Pulmonary artery endothelial cell (primary cell): ENCODE measurements around the gene ZNF148. TPM values are rescaled to one million over a fixed set of nuclear protein-coding genes. Genes with fewer than 3 reads are reported as not detected.

ENCODE experiments used
- DNase-seq: peaks from one replicate; pipeline ENCODE4 v3.0.0-alpha.2; 2011; ENCODE audit warnings: low read depth, low spot score
- total RNA-seq: library from RNA; depleted of rRNA; stranded (reverse); fragments of >200 nt; gene quantifications from 2 replicates; pipeline ENCODE4 v1.2.3, GENCODE V29; 2014

ZNF148 gene
- total RNA-seq, 1 donor from 2014 or later = 24.1 TPM

DNA sequence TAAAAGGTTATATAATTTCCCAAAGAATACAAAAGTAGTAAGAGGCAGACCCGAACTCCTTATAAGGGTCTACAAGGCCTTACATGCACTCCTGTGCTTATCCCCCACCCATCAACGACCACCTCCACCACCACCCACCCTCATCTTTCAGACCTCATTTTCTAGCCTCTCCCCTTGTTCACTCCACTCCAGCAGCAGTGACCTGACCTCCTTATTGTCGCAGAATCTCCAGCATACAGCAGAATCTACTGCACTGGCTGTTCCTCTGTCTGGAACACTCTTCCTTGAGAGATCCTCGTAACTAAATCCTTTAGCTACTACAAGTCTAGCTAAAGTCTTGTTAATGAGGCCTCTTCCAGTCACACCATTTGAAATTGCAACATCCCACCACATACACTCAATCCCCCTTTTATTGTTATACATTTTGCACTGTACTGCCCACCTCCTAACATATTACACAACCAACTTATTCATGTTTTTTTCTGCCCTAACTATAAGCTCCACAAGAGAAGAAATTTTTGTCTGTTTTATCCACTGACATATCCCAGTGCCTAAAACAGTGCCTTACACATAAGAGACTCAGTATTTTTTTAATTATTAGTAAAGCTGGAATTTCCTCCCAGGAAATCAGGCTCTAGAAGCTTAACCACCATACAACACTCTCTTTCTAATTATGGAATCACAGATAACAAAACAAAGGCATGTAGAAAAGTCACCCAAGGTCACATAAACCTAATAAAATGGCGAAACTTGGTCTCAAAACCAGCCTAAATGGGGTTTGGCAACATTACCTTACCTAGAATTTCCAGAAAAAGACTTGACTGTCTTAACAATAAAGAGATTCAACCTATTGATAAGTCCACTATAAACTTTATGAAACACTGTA is 40.2 kb downstream of the ZNF148 start:
- DNase-seq = no peak

DNA sequence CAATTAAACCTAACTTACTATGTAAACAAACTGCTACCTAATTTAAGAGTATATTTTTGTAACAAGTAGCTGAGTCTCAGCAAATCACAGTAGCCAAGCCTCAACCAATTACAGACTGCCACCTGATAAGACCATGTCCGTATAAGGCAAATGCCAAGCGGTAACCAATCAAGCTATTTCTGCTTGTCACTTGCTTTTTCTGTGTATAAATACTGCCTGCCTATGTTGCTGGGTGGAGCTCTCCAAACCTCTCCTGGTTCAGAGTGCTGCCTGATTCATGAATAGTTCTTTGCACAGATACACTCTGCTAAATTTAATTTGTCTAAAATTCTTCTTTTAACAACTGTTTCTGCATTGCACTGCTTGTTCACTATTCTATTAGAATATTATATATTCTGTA is 42.6 kb downstream of the ZNF148 start:
- DNase-seq = no peak

DNA sequence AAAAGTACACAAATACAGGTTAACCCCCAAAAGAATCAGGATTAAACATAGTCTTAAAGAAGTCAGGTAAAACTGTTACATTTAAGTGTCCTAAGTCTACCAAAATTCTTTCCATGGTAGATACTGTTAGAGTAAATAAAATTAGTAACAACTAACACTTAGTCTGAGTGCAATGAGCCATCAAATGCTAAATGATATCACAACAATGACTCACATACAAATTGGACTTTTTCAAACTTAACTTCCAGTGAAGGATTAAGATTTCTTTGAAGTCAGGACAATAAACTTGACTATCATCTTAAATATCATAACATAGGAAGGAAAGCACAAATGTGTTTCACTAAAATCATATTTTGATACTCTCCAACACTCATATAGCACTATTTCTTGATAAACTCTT is 43.9 kb downstream of the ZNF148 start:
- DNase-seq = no peak

DNA sequence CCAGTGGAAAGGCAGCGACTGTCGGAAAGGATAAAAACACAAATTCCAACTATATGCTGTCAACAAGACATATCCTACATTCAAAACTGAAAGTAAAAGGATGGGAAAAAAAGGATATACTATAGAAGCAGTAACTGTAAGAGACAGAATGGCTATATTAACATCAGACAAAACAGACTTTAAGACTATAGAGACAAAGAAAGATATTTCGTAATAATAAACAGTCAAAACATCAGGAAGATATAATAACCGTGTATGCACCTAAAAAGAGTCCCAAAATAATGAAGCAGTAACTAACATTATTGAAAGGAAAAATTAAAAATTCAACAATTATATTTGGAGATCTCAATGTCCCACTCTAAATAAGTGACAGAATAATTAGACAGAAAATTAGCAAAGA is 48.2 kb downstream of the ZNF148 start:
- no peak for DNase-seq

DNA sequence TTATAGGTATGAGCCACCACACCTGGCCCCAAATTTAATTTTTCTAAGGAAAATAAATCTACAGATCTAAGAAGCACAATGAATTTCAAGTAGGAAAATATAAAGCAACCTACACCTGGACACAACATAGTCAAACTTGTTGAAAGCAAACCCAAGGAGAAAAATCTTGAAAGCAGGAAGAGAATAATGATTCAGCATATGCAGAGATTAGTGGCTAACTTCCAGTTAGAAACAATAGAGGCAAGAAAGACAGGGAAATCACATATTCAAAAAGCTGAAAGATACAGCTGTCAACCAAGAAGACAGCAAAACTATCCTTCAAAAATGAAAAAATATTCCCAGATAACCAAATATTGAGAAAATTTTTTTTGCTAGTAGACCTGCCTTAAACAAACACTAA is 49.4 kb downstream of the ZNF148 start:
- no peak for DNase-seq

DNA sequence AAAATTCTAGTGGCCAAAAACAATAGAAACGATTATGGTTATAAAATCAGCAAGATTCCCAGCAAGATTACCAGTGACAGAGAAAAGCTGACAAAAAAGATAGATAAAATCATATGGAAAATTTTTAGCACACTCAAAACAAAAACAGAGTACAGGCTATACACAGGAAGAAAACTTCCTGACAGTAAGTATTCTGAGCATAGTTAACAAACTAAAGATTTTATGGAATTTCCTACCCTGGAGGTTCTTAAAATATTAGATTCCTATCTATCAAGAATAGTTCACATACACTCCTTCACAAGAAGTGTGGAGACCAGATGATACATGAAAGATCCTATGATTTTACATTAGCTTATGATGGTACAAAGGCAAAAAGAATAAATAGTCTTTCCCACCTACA is 50.8 kb downstream of the ZNF148 start:
- no peak for DNase-seq

DNA sequence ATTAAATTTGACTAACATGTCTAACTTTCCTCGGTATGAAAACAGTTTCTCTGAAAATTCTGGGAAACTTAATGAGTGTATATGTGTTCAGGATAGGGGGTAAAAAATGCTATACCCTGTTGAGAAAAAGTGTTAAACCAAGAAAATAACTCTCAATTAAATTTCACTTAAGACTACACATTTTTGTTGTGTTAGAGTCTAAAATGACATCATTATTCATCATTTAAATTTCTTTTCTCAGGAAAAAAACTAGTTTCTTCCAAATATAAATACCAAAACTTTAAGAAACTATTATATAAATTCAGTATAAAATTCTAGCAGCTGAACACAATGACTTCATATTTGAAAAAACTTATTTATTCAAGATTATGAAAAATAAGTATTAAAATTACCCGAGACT is 52.2 kb downstream of the ZNF148 start:
- no peak for DNase-seq

GRCh38 chr3:125322166-125322565 is 53.0 kb downstream of the ZNF148 start:
- no peak for DNase-seq

GRCh38 chr3:125319765-125320164 is 55.4 kb downstream of the ZNF148 start:
- no peak for DNase-seq

DNA sequence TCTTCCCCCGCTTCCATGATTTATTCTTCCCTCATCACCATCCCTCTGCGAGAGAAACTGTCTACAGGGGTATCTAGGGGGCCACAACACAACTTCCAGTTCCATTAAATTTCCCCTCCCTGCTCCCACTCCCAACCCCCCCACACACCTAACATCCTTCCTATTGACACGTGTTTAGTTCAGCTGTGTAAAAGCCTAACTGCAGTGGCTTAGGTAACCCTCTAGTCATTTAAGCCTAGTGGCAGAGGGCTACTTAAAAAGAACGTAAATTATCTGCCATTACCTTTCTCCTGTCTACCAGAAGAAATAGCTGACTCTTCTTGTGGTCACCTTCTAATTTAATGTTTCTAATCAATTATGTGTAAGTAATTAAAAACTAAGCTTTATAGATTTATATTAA is 56.3 kb downstream of the ZNF148 start:
- DNase-seq = no peak

- DNase-seq = no peak
Observed at GRCh38 chr3:125318167-125318865, 56.8 kb downstream of the ZNF148 start.

- no peak for DNase-seq
Observed at GRCh38 chr3:125317761-125318160, 57.4 kb downstream of the ZNF148 start.

DNA sequence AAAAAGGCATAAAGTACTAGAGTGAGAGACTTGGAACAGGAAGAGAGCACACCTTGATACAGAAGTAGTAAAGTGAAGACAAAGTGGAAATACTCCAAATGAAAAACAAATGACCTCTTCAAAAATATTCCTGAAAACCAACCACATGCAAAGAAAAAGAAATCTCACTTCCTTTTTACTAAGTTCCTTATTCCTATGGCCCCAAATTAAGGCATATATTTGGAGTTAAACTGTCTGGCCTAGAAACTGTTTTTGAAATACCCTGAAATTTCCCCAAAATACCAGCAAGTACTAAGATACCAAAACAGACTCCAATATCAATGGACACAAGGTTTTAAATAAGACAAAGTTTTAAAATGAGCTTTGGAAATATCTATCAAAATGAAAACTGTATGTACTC is 58.2 kb downstream of the ZNF148 start:
- DNase-seq = no peak

- DNase-seq = no peak
Observed at GRCh38 chr3:125316246-125316645, 58.9 kb downstream of the ZNF148 start.

DNA sequence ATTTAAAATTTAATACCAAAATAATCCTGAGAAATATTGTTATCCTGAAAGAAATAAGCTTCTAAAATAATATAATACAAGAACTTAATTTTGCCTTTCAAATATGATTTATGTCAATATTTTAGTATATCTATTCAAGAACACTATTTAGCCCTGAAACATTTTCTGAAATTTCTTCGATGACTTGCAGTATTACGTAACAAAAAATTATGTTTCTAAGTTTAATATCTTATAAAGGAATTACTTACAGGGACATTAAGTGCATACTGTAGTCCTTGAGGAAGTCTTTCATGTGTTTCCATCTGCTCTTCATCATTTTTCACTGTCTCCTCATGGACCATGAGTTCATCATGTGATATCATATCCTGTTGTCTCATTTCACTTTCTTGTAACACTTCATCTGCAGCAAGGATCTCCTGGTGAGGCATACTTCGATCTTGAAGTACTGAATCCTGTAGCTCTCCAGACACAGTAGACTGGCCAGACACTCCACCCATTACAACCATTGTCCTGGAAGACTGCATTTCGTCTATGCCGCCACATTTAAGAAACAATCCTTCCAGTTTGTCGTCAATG is 62.0 kb downstream of the ZNF148 start:
- DNase-seq = no peak

DNA sequence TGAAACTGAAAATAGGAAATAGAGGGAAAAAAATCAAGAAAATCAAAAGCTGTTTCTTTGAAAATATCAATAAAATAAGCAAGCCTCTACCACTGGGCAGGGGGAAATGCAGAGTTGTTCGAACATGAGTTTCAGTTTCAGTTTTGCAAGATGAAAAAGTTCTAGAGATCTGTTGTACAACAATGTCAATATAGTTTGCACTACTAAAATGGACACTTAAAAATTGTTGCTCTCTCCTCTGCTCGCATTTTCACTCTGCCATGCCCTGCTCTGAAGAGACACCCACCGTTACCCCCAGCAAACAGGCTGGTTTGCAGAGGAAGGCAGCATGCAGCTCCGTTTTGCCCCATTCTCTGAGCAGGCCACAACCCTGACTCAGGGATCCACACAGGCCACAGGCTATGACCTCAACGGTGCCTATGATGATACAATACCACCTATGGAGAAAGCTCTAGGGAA is 64.5 kb downstream of the ZNF148 start:
- DNase-seq = no peak

GRCh38 chr3:125309476-125309875 is 65.6 kb downstream of the ZNF148 start:
- DNase-seq = no peak

DNA sequence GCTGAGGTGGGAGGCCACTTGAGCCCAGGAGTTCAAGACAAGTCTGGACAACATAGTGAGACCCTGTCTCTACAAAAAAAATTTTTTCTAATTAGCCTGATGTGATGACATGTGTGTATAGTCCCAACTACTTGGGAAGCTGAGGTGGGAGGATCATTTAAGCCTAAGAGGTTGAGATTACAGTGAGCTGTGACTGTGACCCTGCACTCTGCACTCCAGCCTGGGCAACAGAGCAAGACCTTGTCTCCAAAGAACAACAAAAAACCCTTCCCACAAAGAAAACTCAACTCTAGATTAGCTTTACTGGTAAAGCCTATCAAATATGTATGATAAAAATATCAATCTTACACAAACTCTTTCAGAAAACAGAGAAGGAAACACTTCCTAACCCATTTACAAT is 68.5 kb downstream of the ZNF148 start:
- DNase-seq = no peak

GRCh38 chr3:125302932-125303331 is 72.2 kb downstream of the ZNF148 start:
- no peak for DNase-seq

GRCh38 chr3:125300416-125300815 is 74.7 kb downstream of the ZNF148 start:
- no peak for DNase-seq

DNA sequence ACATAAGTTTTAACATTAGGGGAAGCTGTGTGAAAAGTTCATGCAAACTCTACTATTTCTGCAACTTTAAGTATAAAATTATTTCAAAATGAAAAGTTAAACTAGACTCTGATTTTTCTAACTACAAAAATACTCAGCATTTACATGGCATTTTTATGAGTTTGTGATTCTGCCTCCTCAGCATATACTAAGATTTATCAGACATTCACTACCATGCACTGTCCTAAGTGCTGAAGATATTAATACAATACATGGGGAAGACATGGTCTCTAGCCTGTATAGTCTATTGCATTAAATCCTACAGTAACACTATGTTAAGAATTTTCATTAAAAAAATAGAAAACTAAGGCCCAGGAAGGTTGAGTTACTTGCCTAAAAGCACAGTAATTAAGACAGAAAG is 80.7 kb downstream of the ZNF148 start:
- DNase-seq = no peak

DNA sequence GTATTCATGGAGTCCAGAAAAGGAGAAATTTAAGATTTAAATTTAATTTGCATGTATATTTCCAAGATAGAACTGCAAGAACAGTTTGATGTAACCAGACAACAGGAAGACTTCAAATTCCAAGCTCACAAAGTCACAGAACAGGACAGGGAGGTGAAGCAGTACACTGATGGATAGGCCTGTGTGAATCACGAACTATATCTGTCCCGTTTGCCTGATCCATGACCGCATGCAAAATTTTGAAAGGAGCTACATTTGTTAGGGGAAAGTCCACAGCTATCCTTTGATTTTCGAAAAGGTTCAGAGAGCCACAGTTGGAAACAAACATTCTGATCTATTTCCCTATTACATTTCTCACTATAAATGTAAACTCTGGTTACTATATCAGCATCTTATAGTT is 83.1 kb downstream of the ZNF148 start:
- no peak for DNase-seq
